Parathyroid adenoma (tissue), 2 donors: Measurements from ENCODE around the gene TBC1D22A.

Source experiments
- H2AFZ ChIP-seq: fragments of 300-600 bp; sonication (generic); one replicate; pipeline ENCODE4 v1.7.0; 2017; ENCODE audit warnings: antibody characterized with exemption, mild to moderate bottlenecking
- H3K27ac ChIP-seq: fragments of 300-600 bp; sonication (generic); one replicate; pipeline ENCODE4 v1.7.0; 2017
- H3K27me3 ChIP-seq: fragments of 300-600 bp; sonication (generic); one replicate; pipeline ENCODE4 v1.7.0; 2017; ENCODE audit warnings: low read length; ENCODE audit not compliant: control insufficient read depth, insufficient read depth
- H3K36me3 ChIP-seq: fragments of 300-600 bp; sonication (generic); one replicate; pipeline ENCODE4 v1.7.0; 2017; ENCODE audit warnings: low read length; ENCODE audit not compliant: control insufficient read depth, insufficient read depth
- H3K4me1 ChIP-seq: fragments of 300-600 bp; sonication (generic); one replicate; pipeline ENCODE4 v1.7.0; 2017; ENCODE audit warnings: control low read depth
- H3K4me2 ChIP-seq: fragments of 300-600 bp; sonication (generic); one replicate; pipeline ENCODE4 v1.7.0; 2017; ENCODE audit warnings: low read length
- H3K4me3 ChIP-seq: fragments of 300-600 bp; sonication (generic); one replicate; pipeline ENCODE4 v1.7.0; 2017; ENCODE audit warnings: low read depth, low read length
- H3K79me2 ChIP-seq: fragments of 300-600 bp; sonication (generic); one replicate; pipeline ENCODE4 v1.7.0; 2017; ENCODE audit warnings: control low read depth
- H3K9ac ChIP-seq: fragments of 300-600 bp; sonication (generic); one replicate; pipeline ENCODE4 v1.7.0; 2017; ENCODE audit warnings: mild to moderate bottlenecking
- H3K9me3 ChIP-seq: fragments of 300-600 bp; sonication (generic); one replicate; pipeline ENCODE4 v1.7.0; 2017; ENCODE audit warnings: low read length; ENCODE audit not compliant: control insufficient read depth
- CTCF ChIP-seq: fragments of 300-600 bp; sonication (generic); IDR thresholded peaks from one replicate; pipeline ENCODE4 v1.7.0; 2017; ENCODE audit warnings: antibody characterized with exemption, mild to moderate bottlenecking
- donor health status: primary hyperparathyroidism.

TBC1D22A gene

GRCh38 chr22:47148956-47149728 lies 386.7 kb downstream of the TBC1D22A start:
- H3K27ac ChIP-seq, result no peak overlapping the region
- H2AFZ ChIP-seq, result no peak overlapping the region
- no peaks in the 10 kb centered on the region for H3K36me3 ChIP-seq
- no peaks in the 10 kb centered on the region for H3K79me2 ChIP-seq
- H3K27me3 ChIP-seq, result no peaks in the 10 kb centered on the region
- no peak overlapping the region for H3K4me2 ChIP-seq
- H3K4me3 ChIP-seq, result no peak overlapping the region
- H3K9ac ChIP-seq, result no peak overlapping the region
- H3K4me1 ChIP-seq, result no peaks in the 10 kb centered on the region
- no peak for TF ChIP-seq CTCF
- no peaks in the 10 kb centered on the region for H3K9me3 ChIP-seq

GRCh38 chr22:47149976-47150375 lies 387.5 kb downstream of the TBC1D22A start:
- H3K9ac ChIP-seq, result no peak overlapping the region
- TF ChIP-seq CTCF, result no peak
- no peaks in the 10 kb centered on the region for H3K9me3 ChIP-seq
- H3K4me3 ChIP-seq, result no peak overlapping the region
- H3K27me3 ChIP-seq, result no peaks in the 10 kb centered on the region
- no peak overlapping the region for H3K4me2 ChIP-seq
- no peaks in the 10 kb centered on the region for H3K4me1 ChIP-seq
- no peak overlapping the region for H3K27ac ChIP-seq
- H3K79me2 ChIP-seq, result no peaks in the 10 kb centered on the region
- no peaks in the 10 kb centered on the region for H3K36me3 ChIP-seq
- no peak overlapping the region for H2AFZ ChIP-seq

GRCh38 chr22:47150426-47150825 lies 388.0 kb downstream of the TBC1D22A start:
- no peaks in the 10 kb centered on the region for H3K36me3 ChIP-seq
- H3K79me2 ChIP-seq, result no peaks in the 10 kb centered on the region
- H2AFZ ChIP-seq, result no peak overlapping the region
- H3K9me3 ChIP-seq, result no peaks in the 10 kb centered on the region
- no peak overlapping the region for H3K4me2 ChIP-seq
- TF ChIP-seq CTCF, result no peak
- H3K4me3 ChIP-seq, result no peak overlapping the region
- no peaks in the 10 kb centered on the region for H3K4me1 ChIP-seq
- no peak overlapping the region for H3K27ac ChIP-seq
- no peak overlapping the region for H3K9ac ChIP-seq
- H3K27me3 ChIP-seq, result no peaks in the 10 kb centered on the region

- no peak overlapping the region for H3K4me3 ChIP-seq
- no peaks in the 10 kb centered on the region for H3K36me3 ChIP-seq
- no peak overlapping the region for H3K9ac ChIP-seq
- H3K4me1 ChIP-seq, result no peaks in the 10 kb centered on the region
- H3K9me3 ChIP-seq, result no peaks in the 10 kb centered on the region
- no peak for TF ChIP-seq CTCF
- H2AFZ ChIP-seq, result no peak overlapping the region
- no peaks in the 10 kb centered on the region for H3K27me3 ChIP-seq
- no peak overlapping the region for H3K27ac ChIP-seq
- H3K4me2 ChIP-seq, result no peak overlapping the region
- no peaks in the 10 kb centered on the region for H3K79me2 ChIP-seq
Measured at GRCh38 chr22:47151064-47151463, 388.6 kb downstream of the TBC1D22A start.

- Histone ChIP-seq H3K36me3 (no peaks in the 10 kb centered on the region), H3K4me1 (no peaks in the 10 kb centered on the region), H2AFZ (no peak overlapping the region), H3K9me3 (no peaks in the 10 kb centered on the region), H3K79me2 (no peaks in the 10 kb centered on the region), H3K27ac (no peak overlapping the region), H3K27me3 (no peaks in the 10 kb centered on the region), H3K9ac (no peak overlapping the region), H3K4me3 (no peak overlapping the region), H3K4me2 (no peak overlapping the region)
- TF ChIP-seq CTCF, result no peak
Measured at GRCh38 chr22:47151490-47151889, 389.0 kb downstream of the TBC1D22A start.
